Measurements from ENCODE around the gene HSPA4L. TPM values are rescaled to one million over a fixed set of nuclear protein-coding genes. Genes with fewer than 3 reads are reported as not detected.
A peak's percentile ranks its signal among the peaks of the same experiment; 100 is the strongest.

HSPA4L gene
- total RNA-seq (2014; rRNA removed; shearing (Covaris generic)), result 21.5 and 27.0 TPM in 2 replicates
- 11.0 and 11.2 TPM in 2 replicates for polyA plus RNA-seq (2014; cell fraction: nucleus; rRNA removed)

DNA sequence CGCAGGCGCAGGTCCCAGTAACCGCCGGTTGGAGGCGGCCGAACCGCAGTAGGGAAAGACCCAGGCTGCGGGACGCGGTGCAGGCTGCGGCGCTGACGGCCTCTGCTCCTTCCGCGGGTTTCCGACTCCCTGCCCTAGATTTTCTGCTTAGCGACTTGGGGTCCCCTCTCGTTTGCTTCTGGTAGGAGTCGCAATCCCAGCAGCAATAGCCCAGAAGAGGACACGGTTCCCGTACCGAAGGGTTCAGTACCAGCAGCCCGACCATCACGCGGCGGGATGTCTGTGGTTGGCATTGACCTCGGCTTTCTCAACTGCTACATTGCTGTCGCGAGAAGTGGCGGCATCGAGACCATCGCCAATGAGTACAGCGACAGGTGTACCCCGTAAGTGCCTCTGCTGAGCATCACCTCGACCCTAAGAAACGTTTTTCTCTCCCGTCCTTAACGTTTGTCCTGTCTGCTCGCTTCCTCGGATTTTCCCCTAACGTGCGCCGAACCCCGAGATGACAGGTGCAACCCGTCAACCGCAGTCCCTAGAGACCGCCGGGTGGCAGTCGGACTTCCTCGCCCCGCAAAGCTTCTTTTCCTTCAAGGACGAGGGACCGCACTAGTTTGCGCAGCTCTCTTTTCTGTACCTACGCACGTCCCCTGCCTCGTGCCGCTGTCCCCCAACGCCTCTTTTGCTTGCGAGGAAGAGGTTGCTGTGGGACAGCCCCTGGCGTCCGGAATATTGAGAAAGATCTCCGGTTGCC is at the start of gene HSPA4L:
Gene HSPA4L (plus strand): TSS at position 48 of the 751 bp plus-strand sequence. CDS start 229 bp downstream, at position 277.
- DNase-seq (ENCODE audit: extremely low read depth, low read depth), result peak; percentile 57

DNA sequence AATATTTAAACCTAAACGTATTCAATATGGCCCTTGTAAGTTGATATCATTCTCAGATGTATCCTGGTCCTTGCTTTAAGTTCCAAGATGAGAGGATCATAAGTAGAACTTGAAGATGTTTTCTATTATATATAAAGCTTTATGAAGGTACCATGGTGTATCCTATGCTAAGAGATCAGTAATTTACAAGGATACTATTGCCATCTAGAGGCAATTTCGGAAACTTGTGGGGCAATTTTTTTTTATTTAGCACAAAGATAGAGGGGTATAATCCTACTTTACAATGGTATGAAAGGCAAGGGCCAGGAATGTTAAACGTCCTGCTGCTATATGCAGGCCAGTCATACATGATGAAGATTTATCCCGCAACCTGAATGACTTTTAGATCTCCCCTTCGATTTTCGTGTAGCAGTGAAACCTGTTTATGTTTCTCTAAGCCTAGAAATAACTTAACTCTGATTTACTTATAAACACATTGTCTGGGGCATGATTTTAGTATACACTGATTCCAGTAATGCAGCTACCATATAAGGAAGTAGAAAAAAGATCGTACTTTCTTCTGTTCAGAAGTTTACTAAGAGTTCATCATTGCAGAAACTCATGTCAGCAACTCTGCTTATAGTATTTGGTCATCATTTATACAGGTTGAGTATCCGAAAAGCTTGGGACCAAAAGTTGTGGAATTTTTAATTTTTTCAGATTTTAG is 49.3 kb upstream of the HSPA4L start:
- peak; percentile 41 for DNase-seq (ENCODE audit: extremely low read depth, low read depth)

DNA sequence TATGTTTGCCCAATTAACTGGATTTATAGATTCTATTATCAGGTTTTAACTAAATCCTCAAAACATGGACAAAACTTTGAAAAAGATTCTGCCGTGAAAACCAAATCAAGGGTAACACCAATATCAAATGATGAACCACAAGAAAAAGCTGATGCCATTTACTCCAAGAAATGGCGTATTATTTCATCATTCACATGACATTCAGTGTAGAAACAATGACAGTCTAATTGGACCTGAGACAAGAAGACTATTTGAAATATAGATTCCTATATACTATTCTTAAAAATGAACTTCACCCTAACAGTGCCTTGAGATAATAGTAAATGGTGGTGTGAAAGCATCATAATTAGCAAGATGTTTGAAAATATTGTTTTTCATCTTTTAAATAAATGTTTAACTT is 47.1 kb upstream of the HSPA4L start:
- DNase-seq (ENCODE audit: extremely low read depth, low read depth), result no peak

GRCh38 chr4:127737295-127737694 is 44.8 kb upstream of the HSPA4L start:
- no peak for DNase-seq (ENCODE audit: extremely low read depth, low read depth)

- DNase-seq (ENCODE audit: extremely low read depth, low read depth), result no peak
Observed at GRCh38 chr4:127741247-127741646, 40.9 kb upstream of the HSPA4L start.

DNA sequence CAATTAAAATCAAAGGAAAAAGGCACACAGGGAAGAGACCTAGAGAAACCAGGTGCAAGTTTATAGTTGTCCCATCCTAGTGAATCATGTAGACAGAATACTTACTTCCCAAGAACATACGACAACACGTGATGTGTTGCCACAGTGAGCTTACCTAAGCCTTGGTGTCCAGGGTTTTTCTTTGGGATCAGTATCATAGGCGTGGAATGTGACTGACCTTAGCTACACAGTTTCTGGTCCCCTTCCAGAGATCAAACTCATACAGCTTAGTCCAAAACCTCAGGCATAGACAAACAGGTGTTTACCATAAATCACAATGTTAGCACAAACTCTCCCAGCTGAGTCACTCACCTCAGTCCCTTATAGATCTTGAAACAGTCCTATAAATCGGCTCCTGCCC is 34.2 kb upstream of the HSPA4L start:
- no peak for DNase-seq (ENCODE audit: extremely low read depth, low read depth)

GRCh38 chr4:127748957-127749356 is 33.2 kb upstream of the HSPA4L start:
- DNase-seq (ENCODE audit: extremely low read depth, low read depth), result no peak

DNA sequence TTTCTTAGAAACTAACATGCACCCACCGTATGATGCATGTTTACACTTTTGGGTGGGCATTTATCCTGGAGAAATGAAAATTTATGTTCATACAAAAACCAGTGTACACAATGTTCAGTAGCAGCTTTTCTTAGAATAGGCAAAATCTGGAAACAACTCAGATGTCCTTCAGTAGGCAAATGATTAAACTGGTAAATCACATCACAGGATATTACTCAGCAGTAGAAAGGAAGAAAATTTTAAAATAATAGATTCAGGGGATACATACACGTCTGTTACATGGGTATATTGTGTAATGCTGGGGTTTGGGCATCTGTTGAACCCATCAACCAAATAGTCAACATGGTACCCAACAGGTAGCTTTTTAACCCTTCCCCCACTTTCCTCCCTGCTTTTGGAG is 25.2 kb upstream of the HSPA4L start:
- DNase-seq (ENCODE audit: extremely low read depth, low read depth), result no peak

DNA sequence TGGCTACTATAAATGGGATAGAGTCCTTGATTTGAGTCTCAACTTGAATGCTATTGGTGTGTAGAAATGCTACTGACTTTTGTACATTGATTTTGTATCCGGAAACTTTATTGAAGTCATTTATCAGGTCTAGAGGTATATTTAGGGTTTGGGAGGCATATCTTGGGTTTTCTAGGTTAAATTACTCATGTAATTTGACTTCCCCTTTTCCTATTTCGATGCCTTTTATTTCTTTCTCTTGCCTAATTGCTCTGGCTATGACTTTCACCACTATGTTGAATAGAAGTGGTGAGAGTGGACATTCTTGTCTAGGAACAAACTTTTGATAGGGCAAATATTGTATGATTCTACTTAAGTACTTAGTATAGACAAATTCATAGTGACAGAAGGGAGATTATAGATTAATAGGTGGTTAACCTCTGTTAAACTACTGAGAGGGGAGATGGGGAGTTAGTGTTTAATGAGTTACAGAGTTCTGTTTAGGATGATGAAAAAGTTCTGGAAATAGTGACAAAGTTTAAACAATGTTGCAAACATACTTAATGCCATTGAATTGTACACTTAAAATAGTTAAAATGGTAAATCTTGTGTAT is 22.8 kb upstream of the HSPA4L start:
- no peak for DNase-seq (ENCODE audit: extremely low read depth, low read depth)

DNA sequence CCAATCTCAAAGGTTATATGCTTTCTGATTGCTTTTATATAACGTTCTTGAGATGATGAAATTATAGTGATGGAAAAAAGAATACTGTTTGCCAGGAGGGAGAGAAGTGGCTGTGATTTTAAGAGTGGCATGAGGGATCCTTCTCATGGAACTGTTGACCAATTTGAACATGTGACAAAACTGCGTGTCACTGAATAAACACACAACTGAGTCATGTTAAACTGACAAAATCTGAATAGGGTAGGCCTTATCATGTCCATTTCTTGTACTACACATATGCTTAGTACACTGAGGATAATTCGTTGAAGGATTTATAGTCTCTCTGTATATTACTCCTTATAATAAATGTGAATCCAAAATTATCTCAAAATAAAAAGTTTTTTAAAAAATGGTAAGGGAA is 22.2 kb upstream of the HSPA4L start:
- DNase-seq (ENCODE audit: extremely low read depth, low read depth), result no peak

DNA sequence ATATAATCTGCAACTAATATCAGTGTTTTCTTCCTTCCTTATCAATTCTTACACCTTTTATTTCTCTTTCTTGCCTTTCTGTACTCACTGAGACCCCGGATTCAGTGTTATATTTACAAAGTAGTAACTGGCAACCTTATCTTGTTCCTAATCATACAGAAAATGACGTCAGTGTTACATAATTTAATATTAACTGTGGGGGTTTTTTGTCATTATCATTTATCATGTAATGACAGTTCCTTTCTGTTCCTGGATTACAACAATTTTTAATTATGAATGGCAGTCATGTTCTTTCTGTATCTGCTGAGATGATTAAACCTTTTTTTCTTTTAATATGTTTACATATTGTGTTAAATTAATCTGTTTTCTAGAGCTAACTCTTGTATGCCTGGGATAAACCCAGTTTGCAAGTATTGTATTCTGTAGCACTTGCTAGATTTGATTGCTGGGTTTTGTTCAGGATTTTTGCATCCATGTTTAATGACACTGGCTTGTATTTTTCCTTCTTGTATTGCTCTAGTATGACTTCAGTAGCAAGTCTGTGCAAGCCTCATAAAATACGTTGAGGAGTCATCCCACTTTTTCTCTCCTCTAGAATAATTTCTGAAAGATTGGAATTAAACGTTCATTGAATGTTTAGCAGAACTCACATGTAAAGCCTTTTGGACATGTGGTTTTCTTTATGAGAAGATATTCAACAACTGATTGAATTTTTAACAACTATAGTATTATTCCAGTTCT is 10.4 kb upstream of the HSPA4L start:
- DNase-seq (ENCODE audit: extremely low read depth, low read depth), result no peak

DNA sequence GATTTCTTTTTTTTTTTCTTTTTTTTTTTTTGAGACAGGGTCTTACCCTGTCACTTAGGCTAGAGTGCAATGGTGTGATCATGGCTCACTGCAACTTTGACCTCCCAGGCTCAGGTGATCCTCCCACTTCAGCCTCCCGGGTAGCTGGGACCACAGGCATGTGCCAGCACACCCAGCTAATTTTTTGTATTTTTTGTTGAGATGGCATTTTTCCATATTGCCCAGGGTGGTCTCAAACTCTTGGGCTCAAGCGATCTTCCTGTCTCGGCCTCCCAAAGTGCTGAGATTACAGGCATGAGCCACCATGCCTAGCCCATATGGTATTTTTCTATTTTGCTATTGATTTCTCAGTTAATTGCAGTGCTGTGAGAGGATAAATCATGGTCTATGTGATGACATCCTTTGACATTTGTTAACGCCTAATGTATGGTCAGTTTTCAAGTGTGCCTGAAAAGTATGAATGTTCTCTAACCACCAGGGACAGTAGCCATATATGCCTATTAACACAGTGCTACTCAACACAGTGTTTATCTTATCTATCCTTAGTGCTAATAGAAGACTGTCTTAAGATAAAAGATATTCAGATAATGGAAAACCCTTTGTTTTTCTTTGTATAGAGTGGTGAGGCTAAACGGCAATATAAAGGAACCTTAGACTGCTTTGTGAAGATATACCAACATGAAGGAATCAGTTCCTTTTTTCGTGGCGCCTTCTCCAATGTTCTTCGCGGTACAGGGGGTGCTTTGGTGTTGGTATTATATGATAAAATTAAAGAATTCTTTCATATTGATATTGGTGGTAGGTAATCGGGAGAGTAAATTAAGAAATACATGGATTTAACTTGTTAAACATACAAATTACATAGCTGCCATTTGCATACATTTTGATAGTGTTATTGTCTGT is 9.1 kb upstream of the HSPA4L start:
- DNase-seq (ENCODE audit: extremely low read depth, low read depth), result no peak

DNA sequence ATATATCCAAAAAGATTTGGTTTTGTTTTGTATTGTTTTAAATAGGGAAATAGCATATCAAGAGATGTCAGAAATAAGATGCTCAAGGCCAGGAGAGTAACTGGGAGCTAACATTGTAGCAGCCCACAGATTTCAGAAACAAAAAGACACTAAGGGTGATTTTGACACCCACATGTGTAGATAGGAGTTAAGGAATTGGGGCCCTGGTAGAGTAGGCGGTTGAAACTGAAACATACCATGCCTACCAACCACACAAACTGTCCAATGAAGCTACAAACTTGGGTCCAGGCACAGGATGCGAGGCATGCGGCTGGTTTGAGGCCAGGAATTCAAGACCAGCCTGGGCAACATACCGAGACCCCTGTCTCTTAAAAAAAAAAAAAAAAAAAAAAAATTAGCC is 6.3 kb upstream of the HSPA4L start:
- no peak for DNase-seq (ENCODE audit: extremely low read depth, low read depth)

GRCh38 chr4:127776620-127777019 is 5.5 kb upstream of the HSPA4L start:
- DNase-seq (ENCODE audit: extremely low read depth, low read depth), result no peak

DNA sequence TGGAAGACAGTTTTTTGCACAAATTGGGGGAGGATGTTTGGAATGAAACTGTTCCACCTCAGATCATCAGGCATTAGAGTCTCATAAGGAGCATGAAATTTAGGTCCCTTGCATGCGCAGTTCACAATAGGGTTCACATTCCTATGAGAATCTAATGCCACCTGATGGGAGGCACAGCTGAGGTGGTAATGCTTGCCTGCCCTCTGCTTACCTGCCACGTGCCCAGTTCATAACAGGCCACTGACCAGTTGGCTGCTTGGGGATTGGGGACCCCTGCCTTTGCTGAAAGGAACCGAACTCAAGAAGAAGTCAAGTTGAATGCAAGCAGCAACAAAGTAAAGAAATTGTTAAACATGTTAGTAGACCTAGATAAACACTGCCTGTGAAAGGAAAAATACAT is 4.6 kb upstream of the HSPA4L start:
- no peak for DNase-seq (ENCODE audit: extremely low read depth, low read depth)

GRCh38 chr4:127778102-127778501 is 4.0 kb upstream of the HSPA4L start:
- DNase-seq (ENCODE audit: extremely low read depth, low read depth), result no peak

GRCh38 chr4:127780598-127780997 is 1.5 kb upstream of the HSPA4L start:
- DNase-seq (ENCODE audit: extremely low read depth, low read depth), result no peak

GRCh38 chr4:127781300-127782024 is 660 bp upstream of the HSPA4L start:
- DNase-seq (ENCODE audit: extremely low read depth, low read depth), result no peak

DNA sequence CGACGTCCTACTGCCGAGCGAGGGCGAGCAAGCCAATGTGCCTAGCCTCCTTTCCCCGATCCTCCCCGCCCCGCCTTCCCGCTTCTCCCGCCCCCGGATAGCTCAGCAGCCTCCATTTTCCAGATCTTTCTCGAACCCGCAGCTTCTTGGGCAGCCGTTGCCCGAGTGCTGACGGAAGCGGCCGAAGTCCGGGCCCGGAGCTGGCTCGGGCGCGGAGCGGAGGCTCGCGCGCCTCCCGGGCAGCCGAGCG is 172 bp upstream of the HSPA4L start:
- peak; percentile 74 for DNase-seq (ENCODE audit: extremely low read depth, low read depth)

All from NCI-H460 (cell line).